Fibroblast of skin of abdomen (primary cell): ENCODE measurements around the gene SIRPB2.

Source experiments
- DNase-seq: peaks from one replicate; pipeline ENCODE4 v3.0.0-alpha.2; 2013

SIRPB2 gene

GRCh38 chr20:1471242-1471641, 20.0 kb downstream of the SIRPB2 start:
- DNase-seq: no peak

GRCh38 chr20:1469925-1470571, 21.2 kb downstream of the SIRPB2 start:
- DNase-seq: peak; percentile 98

GRCh38 chr20:1469306-1469905, 21.8 kb downstream of the SIRPB2 start:
- DNase-seq: no peak

DNA sequence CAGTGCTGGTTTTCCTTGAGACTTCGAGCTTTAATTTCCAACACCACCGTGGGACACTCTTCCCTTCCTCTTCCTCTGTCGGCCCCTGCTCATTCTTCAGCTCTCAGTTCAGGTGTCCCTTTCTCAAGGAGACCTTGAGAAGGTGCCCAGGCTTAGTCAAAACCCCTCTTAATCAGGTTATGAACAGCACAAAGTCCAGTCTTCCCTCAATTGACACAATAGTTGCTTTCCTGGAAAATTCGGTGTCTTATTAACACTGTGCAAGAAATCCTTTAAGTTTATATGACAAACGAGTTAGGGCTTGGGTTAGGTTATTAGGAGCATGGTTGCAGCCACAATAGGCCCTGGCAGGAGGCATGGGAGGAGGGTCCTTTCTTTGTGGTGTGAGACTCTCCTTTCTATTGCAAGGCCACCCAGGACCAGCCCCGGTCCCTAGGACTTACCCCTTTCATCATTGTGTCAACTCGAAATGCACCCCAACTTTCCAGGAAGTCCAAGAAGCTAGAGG, 23.0 kb downstream of the SIRPB2 start:
- DNase-seq: no peak

DNA sequence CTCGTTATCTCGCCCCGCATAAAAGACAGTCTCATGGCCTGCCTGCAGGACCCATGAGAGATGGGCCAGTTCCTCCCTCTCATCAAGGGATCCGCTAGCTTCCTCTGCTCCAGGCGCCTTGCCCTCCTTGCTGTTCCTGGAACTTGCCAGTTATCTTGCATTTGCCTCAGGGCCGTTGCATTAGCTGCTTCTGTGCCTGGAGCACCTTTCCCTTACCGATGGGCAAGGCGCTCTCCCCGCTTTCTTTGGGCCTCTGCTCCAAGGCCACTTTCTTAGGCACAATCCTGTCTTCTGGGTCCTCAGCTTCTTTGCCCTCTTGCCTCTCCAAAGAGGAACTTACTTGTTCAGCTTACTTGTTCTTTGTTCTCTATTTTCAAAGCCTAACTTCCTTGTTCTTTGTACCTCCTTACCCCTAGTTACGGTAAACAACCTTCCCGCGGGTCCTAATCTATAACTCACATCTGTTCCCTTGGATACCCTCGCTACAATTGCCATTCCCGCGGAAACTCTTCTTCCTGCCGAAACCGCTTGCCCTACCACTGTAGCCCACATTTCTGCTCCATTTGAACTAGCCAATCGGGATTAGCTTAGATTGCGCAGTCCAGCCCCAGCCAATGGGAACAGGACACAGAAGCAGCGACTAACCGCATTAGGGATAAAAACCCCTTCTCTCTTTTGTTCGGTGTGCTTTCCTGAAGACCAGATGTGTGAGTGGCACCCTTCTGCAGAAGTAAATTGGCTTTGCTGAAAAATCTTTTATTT, 23.7 kb downstream of the SIRPB2 start:
- no peak for DNase-seq

GRCh38 chr20:1467082-1467354, 24.2 kb downstream of the SIRPB2 start:
- DNase-seq: no peak

DNA sequence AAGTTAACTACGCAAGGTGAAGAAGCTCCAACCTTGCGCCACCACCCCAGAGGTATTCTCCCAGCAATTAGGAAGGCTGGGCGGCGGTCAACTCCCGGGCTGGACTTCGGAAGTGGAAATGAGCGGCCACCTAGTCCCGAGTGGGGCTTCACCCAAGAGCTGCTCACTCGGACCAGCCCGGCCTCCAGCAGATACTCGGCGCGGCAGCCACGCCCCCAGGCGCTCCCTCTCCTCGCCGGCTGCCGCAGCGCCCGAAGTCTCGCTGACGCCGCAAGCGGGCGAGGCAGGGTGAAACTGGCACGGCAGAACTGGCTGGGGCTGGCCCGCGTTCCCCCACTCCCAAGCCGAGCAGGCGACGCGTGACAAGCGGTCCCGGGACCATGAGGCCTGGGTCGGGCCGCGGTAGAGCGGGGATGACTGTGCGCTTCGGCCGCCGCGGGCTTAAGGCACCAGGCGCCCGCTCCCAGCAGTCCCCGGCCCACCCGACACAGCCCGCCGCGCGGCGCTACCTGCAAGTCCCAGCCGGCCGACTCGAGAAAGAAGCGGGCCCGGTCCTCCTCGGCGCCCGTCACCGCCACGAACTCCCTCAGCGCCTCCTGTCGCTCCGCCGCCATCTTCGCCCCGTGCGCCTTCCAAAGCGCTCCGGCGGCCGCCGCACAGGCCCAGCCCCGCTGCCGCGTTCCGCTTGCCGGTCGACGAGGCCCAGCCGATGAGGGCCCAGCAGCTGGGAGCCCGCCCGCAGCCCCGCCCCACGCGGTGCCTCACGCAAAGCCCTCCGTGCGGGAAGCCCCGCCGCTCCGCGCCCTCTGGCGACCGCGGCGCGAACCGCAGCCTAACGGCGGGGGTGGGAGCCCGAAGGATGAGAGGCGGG, 24.8 kb downstream of the SIRPB2 start, which contains the start of gene NSFL1C:
Gene NSFL1C (minus strand): TSS at position 639 of the 871 bp plus-strand sequence. CDS start 25 bp downstream, at position 614.
- peak; percentile 92 for DNase-seq

DNA sequence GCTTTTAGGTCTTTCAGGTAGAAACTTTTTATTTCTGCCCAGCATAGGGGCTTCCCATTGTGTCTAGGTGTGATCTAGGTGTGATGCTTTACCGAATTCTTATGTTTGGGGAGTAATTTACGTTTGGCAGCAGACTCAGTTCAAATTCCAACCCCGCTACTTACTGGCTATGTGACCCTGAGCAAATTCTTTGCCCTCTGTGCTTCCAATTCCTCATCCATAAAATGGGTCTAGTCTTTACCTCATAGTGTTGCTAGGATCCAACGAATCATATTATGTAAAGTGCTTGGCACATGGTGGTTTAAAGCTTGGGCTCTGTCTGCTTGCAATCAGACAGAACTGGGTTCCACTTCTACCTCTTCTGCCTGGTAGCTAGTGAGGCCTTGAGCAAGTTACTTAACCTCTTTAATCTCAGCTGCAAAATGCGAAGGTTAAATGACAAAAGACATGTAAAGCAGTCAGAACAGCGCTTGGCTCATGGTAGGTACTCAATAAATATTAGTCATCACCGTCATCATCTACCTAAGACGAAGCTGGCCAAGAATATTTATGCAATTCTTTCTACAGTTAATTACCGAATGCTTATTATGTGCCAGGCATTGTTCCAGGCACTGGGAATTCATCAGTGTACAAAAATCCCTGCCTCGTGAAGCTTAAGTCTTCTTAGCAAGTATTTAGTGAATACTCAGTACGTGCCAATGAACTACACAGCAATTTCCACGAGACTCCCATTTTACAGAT, 25.6 kb downstream of the SIRPB2 start:
- DNase-seq: no peak

- no peak for DNase-seq
Measured at GRCh38 chr20:1463971-1464570, 27.1 kb downstream of the SIRPB2 start.

DNA sequence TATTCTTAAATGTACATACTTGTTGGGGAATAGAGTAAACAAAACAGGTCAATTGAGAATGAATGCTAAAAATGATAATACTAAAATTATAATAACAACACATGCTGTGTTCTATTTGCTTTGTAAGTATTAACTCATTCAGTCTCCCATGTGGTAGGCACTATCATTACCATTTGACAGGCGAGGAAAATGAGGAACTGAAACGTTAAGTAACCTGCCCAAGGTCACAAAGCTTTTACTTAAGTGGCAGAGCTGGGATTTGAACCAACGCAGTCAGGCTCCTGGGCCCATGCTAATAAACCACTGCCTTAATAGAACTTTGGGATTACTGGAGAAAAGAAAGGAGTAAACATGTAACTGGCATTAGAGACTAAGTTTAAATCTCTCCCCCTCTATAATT, 28.4 kb downstream of the SIRPB2 start:
- DNase-seq: no peak

- no peak for DNase-seq
Measured at GRCh38 chr20:1462001-1462400, 29.2 kb downstream of the SIRPB2 start.

- DNase-seq: no peak
Measured at GRCh38 chr20:1460275-1460674, 30.9 kb downstream of the SIRPB2 start.

GRCh38 chr20:1457992-1458391, 33.2 kb downstream of the SIRPB2 start:
- DNase-seq: no peak

DNA sequence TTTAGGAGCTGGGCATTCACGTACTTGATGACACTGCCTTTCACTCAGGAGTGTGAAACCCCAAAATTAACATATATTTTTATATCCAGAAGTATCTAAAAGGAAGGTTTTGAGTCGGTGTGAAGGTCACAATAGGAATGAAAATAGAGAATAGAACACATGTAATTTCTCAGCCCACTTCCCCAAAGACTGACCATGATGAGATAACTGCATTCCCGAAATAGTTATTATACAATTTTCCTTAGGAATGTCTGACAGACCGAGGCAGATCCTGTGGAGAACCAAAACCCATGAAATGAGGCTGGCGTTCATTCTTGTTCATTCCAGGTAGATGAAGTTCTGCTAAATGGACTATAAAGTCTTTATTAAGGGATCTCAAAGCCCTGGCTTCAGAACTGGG, 34.9 kb downstream of the SIRPB2 start:
- peak; percentile 30 for DNase-seq

GRCh38 chr20:1450926-1451491, 40.2 kb downstream of the SIRPB2 start:
- DNase-seq: no peak

DNA sequence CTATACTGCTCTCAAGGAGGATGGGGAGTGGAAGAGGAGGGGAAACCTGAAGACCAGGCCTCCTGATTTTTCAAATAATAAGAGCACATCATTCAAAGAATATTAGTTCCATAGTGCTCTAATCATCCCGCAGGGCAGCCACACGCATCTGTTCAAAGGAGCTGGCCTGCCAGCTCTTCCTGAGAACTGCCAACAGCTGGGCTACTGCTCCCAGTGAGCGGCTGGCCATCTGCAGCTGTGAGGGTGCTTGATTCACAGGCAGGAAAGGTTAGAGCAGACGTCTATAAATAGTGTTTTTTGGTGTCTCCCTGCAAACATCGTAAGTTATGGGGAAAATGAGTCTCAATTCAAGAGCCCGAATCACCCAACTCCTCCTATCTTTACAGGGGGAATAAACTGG, 41.9 kb downstream of the SIRPB2 start:
- no peak for DNase-seq

GRCh38 chr20:1448081-1448620, 43.1 kb downstream of the SIRPB2 start:
- DNase-seq: no peak

- DNase-seq: no peak
Measured at GRCh38 chr20:1446536-1446935, 44.7 kb downstream of the SIRPB2 start.

DNA sequence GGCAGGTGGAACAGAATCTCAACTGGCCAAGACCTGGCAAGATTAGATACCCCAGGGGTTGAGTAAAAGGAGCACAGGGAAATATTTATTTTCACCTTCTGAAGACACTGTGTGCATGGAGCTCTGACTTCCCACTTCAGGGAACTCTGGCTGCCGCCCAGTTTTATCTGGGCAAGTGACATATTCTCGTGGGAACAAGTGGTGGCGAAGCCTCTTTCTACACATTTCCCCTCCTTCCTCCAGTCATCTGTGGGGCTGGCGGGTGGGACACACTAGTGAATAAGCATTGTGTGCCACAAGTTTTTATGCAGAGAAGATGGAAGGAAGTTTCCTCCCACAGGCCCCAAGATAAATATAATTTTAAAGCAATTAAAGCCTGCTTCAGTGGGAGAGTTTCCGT, 48.1 kb downstream of the SIRPB2 start:
- no peak for DNase-seq

- no peak for DNase-seq
Measured at GRCh38 chr20:1442304-1442703, 48.9 kb downstream of the SIRPB2 start.

- no peak for DNase-seq
Measured at GRCh38 chr20:1441133-1441532, 50.1 kb downstream of the SIRPB2 start.
